ENCODE results near the gene KCNIP3. TPM values are rescaled to one million over a fixed set of nuclear protein-coding genes. Genes with fewer than 3 reads are reported as not detected.
A peak's percentile ranks its signal among the peaks of the same experiment; 100 is the strongest.

KCNIP3 gene
- total RNA-seq, 1 donor from 2014 or later: 6.3 TPM

- H3K4me3 Mint-ChIP-seq (ENCODE audit: low read depth): no peak overlapping the region
- H3K36me3 Mint-ChIP-seq (ENCODE audit: insufficient read depth): no peaks in the 10 kb centered on the region
- no peak for DNase-seq (ENCODE audit: low spot score, unreplicated experiment)
- peaks cover 15% of the 10 kb centered on the region for H3K27me3 Mint-ChIP-seq
- H3K4me1 Mint-ChIP-seq (ENCODE audit: low read depth): peaks cover 8% of the 10 kb centered on the region
- H3K9me3 Mint-ChIP-seq (ENCODE audit: low read depth): no peaks in the 10 kb centered on the region
- TF ChIP-seq CTCF (IDR thresholded peaks at IDR 0.05; ENCODE audit: unreplicated experiment): no peak
- H3K27ac Mint-ChIP-seq: peak overlapping the region; percentile 2
These were observed 28.7 kb downstream of the KCNIP3 start for GRCh38 chr2:95325590-95326432.

GRCh38 chr2:95326433-95327140 is 29.4 kb downstream of the KCNIP3 start:
- Mint-ChIP-seq H3K36me3 (ENCODE audit: insufficient read depth) (no peaks in the 10 kb centered on the region), H3K4me3 (ENCODE audit: low read depth) (no peak overlapping the region), H3K9me3 (ENCODE audit: low read depth) (no peaks in the 10 kb centered on the region)

GRCh38 chr2:95327861-95328260 is 30.7 kb downstream of the KCNIP3 start:
- H3K36me3 Mint-ChIP-seq (ENCODE audit: insufficient read depth): no peaks in the 10 kb centered on the region
- peaks cover 27% of the 10 kb centered on the region for H3K27me3 Mint-ChIP-seq
- no peaks in the 10 kb centered on the region for H3K9me3 Mint-ChIP-seq (ENCODE audit: low read depth)
- DNase-seq (ENCODE audit: low spot score, unreplicated experiment): no peak
- no peak overlapping the region for H3K27ac Mint-ChIP-seq
- H3K4me1 Mint-ChIP-seq (ENCODE audit: low read depth): peaks cover 13% of the 10 kb centered on the region
- no peak for TF ChIP-seq CTCF (IDR thresholded peaks at IDR 0.05; ENCODE audit: unreplicated experiment)
- no peak overlapping the region for H3K4me3 Mint-ChIP-seq (ENCODE audit: low read depth)

More at GRCh38 chr2:95326433-95327140, 29.4 kb downstream of the KCNIP3 start:
- peaks cover 20% of the 10 kb centered on the region for H3K27me3 Mint-ChIP-seq
- H3K27ac Mint-ChIP-seq: no peak overlapping the region
- DNase-seq (ENCODE audit: low spot score, unreplicated experiment): no peak
- H3K4me1 Mint-ChIP-seq (ENCODE audit: low read depth): peaks cover 13% of the 10 kb centered on the region
- no peak for TF ChIP-seq CTCF (IDR thresholded peaks at IDR 0.05; ENCODE audit: unreplicated experiment)

GRCh38 chr2:95328358-95329125 is 31.4 kb downstream of the KCNIP3 start:
- peaks cover 33% of the 10 kb centered on the region for H3K27me3 Mint-ChIP-seq
- no peaks in the 10 kb centered on the region for H3K9me3 Mint-ChIP-seq (ENCODE audit: low read depth)
- H3K36me3 Mint-ChIP-seq (ENCODE audit: insufficient read depth): no peaks in the 10 kb centered on the region
- TF ChIP-seq CTCF (IDR thresholded peaks at IDR 0.05; ENCODE audit: unreplicated experiment): no peak
- H3K4me1 Mint-ChIP-seq (ENCODE audit: low read depth): peaks cover 13% of the 10 kb centered on the region
- no peak overlapping the region for H3K27ac Mint-ChIP-seq
- no peak for DNase-seq (ENCODE audit: low spot score, unreplicated experiment)
- no peak overlapping the region for H3K4me3 Mint-ChIP-seq (ENCODE audit: low read depth)

GRCh38 chr2:95329401-95329800 is 32.3 kb downstream of the KCNIP3 start:
- Mint-ChIP-seq H3K4me3 (ENCODE audit: low read depth) (no peak overlapping the region), H3K4me1 (ENCODE audit: low read depth) (peaks cover 13% of the 10 kb centered on the region), H3K27me3 (peaks cover 41% of the 10 kb centered on the region), H3K27ac (no peak overlapping the region), H3K9me3 (ENCODE audit: low read depth) (no peaks in the 10 kb centered on the region), H3K36me3 (ENCODE audit: insufficient read depth) (no peaks in the 10 kb centered on the region)
- TF ChIP-seq CTCF (IDR thresholded peaks at IDR 0.05; ENCODE audit: unreplicated experiment): no peak
- DNase-seq (ENCODE audit: low spot score, unreplicated experiment): no peak

Data from progenitor cell of endocrine pancreas (in vitro differentiated cells).